GM12891 (cell line): Measurements from ENCODE around the gene RPL9.

ENCODE experiments used
- PAX5 ChIP-seq: IDR thresholded peaks from 2 replicates; pipeline ENCODE4 v1.6.1; 2011; ENCODE audit warnings: low read length, moderate library complexity, mild to moderate bottlenecking; ENCODE audit not compliant: insufficient read depth, severe bottlenecking
- POLR2A ChIP-seq: IDR thresholded peaks from 2 replicates; pipeline ENCODE4 v1.6.1; 2011; ENCODE audit warnings: low read depth, low read length, control low read depth
- POLR2AphosphoS5 ChIP-seq: IDR thresholded peaks from 2 replicates; pipeline ENCODE4 v1.6.1; 2011; ENCODE audit warnings: low read depth, low read length, control low read depth

- no peak for TF ChIP-seq POLR2A
- TF ChIP-seq PAX5 = no peak
- TF ChIP-seq POLR2AphosphoS5 = no peak
Observed at GRCh38 chr4:39450618-39451017, 8.1 kb downstream of the RPL9 start.
